ENCODE data around the gene QRSL1.

The QRSL1 gene

DNA sequence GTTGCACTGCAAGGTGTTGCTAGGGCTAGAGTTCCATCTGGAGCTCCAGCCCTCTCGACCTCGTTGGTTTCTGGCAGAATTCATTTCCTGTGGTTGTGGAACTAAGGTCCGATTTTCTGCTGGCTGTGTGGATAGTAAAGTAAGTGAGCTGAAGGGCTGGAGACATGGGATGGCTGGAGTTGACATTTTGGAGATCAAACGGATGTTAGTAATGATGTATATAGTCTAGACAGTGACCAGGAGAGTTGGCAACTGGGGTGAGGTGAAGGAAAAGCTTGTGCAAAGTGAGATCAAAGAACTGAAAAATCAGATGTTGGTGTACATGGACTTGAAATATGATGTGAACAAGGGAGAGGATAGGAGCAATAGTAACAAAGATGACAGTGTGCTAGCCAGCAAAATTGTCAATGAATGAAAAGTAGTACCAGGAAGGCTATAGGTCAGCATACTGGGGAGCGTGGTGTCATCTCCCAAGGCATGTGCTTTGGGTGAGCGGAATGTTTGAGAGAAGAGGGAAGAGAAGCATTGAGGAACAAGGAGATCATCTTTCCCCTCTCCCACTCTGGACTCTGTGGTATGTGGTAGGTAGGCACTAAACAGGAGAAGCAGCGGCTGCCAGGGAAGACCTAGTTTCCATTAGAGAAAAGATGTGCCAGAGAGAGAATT lies 7.8 kb downstream of the QRSL1 start:
- H3K4me1 Mint-ChIP-seq (ENCODE audit: low read depth), result peaks cover 12% of the 10 kb centered on the region
- H3K27ac Mint-ChIP-seq, result no peak overlapping the region
- no peaks in the 10 kb centered on the region for H3K9me3 Mint-ChIP-seq
- H3K4me3 Mint-ChIP-seq, result no peak overlapping the region
- peaks cover 3% of the 10 kb centered on the region for H3K36me3 Mint-ChIP-seq (ENCODE audit: low read depth)
- H3K27me3 Mint-ChIP-seq (ENCODE audit: low read depth), result no peaks in the 10 kb centered on the region

DNA sequence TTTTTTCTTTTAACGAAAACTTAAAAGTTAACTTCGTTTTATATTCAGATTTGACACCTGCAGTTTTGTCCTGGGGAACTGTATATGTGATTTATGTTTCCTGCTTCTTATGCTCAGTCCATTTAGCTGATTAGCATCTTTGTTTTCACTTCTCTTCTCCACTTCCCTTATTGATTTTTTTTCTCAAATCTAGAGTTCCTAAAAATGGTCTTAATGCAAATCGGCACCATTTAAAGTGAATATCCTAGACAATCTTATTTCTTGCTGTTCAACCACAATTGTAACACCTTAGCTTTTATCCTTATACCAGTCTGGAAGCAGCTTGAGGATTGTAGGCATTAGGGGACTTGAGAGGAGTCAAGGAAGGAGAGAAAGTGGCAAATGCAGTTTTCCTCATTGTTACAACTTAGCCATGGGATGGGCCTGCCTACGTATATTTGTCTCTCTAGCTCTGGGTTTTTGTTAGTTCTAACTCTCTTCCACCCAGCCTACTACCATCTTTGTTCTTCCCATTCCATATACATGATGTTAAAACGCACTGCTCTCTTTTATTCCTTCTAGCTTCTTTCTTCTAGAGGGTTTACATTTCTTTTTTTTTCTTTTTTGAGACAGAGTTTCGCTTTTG lies 8.5 kb downstream of the QRSL1 start:
- H3K27ac Mint-ChIP-seq, result no peak overlapping the region
- no peaks in the 10 kb centered on the region for H3K9me3 Mint-ChIP-seq
- H3K4me3 Mint-ChIP-seq, result no peak overlapping the region

DNA sequence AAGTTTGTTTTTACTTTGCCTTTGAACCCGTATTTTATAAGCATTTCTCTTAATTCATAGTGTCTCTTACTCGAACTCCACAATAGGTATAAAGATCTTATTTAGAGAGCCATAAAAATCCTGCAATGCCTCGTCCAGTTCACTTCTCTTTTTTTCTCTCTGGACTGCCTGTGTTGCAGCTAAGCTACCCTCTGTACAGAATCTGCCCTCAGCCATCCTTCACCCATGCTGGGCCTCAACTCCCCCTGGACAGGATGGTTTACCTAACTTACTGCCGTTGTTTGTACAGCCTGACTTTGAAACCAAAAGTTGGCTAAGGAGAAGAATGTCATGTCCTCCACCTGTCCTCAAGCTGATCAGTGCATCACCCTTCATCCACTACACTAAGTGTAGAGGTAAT lies 10.4 kb downstream of the QRSL1 start:
- no peaks in the 10 kb centered on the region for H3K27me3 Mint-ChIP-seq (ENCODE audit: low read depth)
- peaks cover 15% of the 10 kb centered on the region for H3K36me3 Mint-ChIP-seq (ENCODE audit: low read depth)
- no peak overlapping the region for H3K4me3 Mint-ChIP-seq
- peaks cover 12% of the 10 kb centered on the region for H3K4me1 Mint-ChIP-seq (ENCODE audit: low read depth)
- no peak overlapping the region for H3K27ac Mint-ChIP-seq
- H3K9me3 Mint-ChIP-seq, result no peaks in the 10 kb centered on the region

More for the DNA sequence above, 8.5 kb downstream of the QRSL1 start:
- Mint-ChIP-seq H3K4me1 (ENCODE audit: low read depth) (peaks cover 12% of the 10 kb centered on the region), H3K36me3 (ENCODE audit: low read depth) (peaks cover 7% of the 10 kb centered on the region), H3K27me3 (ENCODE audit: low read depth) (no peaks in the 10 kb centered on the region)

DNA sequence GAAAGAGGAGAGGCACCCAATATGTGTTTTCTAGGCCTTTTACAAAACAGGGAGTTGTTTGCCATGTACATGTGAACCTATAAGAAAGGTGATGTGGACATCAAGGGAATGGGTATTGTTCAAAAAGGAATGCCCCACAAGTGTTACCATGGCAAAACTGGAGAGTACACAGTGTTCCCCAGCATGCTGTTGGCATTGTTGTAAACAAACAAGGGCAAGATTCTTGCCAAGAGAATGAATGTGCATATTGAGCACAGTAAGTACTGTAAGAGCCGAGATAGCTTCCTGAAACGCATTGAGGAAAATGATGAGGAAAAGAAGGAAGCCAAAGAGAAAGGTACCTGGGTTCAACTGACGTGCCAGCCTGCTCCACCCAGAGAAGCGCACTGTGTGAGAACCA lies 13.1 kb downstream of the QRSL1 start:
- H3K27me3 Mint-ChIP-seq (ENCODE audit: low read depth), result no peaks in the 10 kb centered on the region
- H3K4me3 Mint-ChIP-seq, result no peak overlapping the region
- peaks cover 23% of the 10 kb centered on the region for H3K36me3 Mint-ChIP-seq (ENCODE audit: low read depth)
- no peaks in the 10 kb centered on the region for H3K9me3 Mint-ChIP-seq
- peaks cover 6% of the 10 kb centered on the region for H3K4me1 Mint-ChIP-seq (ENCODE audit: low read depth)
- H3K27ac Mint-ChIP-seq, result no peak overlapping the region

DNA sequence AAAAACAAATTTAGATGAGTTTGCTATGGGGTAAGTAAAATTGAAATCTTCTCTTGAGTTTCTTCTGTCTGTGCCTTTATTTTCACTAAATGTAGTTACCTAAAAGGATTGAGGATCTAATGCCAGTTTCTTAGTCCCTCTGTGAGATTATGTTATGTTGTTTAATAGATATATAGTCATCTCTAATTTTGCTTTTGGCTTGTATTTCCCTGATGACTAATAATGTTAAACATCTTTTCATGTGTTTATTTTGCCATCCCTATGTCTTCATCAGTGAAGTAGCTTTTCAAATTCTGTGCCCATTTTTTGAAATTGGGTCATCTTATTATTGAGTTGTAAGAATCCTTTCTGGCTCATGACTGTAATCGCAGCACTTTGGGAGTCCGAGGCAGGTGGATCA lies 13.7 kb downstream of the QRSL1 start:
- no peaks in the 10 kb centered on the region for H3K27me3 Mint-ChIP-seq (ENCODE audit: low read depth)
- no peak overlapping the region for H3K27ac Mint-ChIP-seq
- H3K36me3 Mint-ChIP-seq (ENCODE audit: low read depth), result peaks cover 23% of the 10 kb centered on the region
- peaks cover 4% of the 10 kb centered on the region for H3K4me1 Mint-ChIP-seq (ENCODE audit: low read depth)
- no peaks in the 10 kb centered on the region for H3K9me3 Mint-ChIP-seq
- H3K4me3 Mint-ChIP-seq, result no peak overlapping the region

DNA sequence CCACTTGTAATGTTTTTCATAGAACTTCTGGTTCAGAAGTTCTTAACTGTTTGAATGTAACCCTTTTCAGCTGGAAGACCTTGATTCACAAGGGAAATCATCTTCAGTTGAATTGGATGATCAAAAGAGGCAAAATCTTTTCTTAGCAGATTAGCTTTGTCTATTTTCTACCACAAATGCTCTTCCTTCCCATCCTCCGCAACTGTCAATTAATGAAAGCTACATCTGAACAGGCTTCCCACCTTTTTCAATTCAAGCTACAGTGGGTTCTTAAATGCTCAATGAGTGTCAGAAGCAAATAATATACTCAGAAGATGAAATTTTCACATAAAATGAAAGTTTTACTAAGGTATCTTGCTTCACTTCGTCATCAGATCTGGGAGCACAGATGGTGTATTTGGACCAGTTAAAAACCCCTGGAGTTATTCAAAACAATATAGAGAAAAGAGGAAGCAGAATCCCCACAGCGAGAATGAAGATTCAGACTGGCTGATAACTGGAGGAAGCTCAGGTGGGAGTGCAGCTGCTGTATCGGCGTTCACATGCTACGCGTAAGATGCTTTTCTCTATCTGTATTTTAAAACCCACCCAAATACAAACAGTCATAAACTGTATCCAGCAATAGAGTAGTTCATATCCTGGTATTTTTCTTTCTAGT lies 19.4 kb downstream of the QRSL1 start:
- peaks cover 24% of the 10 kb centered on the region for H3K36me3 Mint-ChIP-seq (ENCODE audit: low read depth)
- no peaks in the 10 kb centered on the region for H3K27me3 Mint-ChIP-seq (ENCODE audit: low read depth)
- no peaks in the 10 kb centered on the region for H3K4me1 Mint-ChIP-seq (ENCODE audit: low read depth)
- H3K27ac Mint-ChIP-seq, result no peak overlapping the region
- no peaks in the 10 kb centered on the region for H3K9me3 Mint-ChIP-seq
- no peak overlapping the region for H3K4me3 Mint-ChIP-seq

DNA sequence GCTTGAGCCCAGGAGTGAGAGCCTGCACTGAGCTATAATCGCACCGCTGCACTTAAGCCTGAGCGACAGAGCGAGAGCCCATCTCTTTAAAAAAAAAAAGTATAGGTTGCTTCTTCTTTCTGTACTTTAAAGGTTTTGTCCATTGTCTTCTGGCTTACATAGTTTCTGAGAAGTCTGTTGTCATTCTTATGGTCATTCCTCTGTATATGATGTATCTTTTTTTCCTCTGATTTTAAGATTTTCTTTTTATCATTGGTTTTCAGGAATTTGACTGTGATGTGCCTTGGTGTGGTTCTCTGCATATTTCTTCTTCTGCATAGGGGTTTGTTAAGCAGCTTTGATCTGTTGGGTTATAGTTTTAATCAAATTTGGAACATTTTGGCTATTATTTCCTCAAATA lies 29.1 kb downstream of the QRSL1 start:
- Mint-ChIP-seq H3K27ac (no peak overlapping the region), H3K4me3 (no peak overlapping the region)

DNA sequence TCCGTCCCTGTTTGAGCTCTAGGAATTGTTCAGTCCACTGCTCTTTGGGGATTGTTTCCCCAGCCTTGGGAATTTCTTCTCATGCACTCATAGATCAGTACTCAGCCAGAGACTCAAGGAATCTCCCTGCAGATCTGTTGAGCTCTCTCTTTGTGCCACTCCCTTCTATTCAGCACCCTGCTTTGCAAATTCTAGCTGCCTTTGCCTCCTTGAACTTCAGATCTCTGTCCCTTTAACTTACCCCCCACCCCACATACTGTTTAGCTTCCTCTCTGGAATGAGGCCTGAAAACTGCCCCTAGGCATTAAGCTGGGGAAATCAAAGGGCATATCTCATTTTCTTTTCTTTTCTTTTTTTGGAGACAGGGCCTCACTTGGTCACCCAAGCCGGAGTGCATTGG lies 30.5 kb downstream of the QRSL1 start:
- peaks cover 10% of the 10 kb centered on the region for H3K9me3 Mint-ChIP-seq
- no peaks in the 10 kb centered on the region for H3K27me3 Mint-ChIP-seq (ENCODE audit: low read depth)
- H3K36me3 Mint-ChIP-seq (ENCODE audit: low read depth), result peaks cover 59% of the 10 kb centered on the region
- H3K27ac Mint-ChIP-seq, result no peak overlapping the region
- peaks cover 1% of the 10 kb centered on the region for H3K4me1 Mint-ChIP-seq (ENCODE audit: low read depth)
- H3K4me3 Mint-ChIP-seq, result no peak overlapping the region

More for the DNA sequence above, 29.1 kb downstream of the QRSL1 start:
- no peaks in the 10 kb centered on the region for H3K4me1 Mint-ChIP-seq (ENCODE audit: low read depth)
- no peaks in the 10 kb centered on the region for H3K27me3 Mint-ChIP-seq (ENCODE audit: low read depth)
- H3K9me3 Mint-ChIP-seq, result peaks cover 10% of the 10 kb centered on the region
- peaks cover 62% of the 10 kb centered on the region for H3K36me3 Mint-ChIP-seq (ENCODE audit: low read depth)

DNA sequence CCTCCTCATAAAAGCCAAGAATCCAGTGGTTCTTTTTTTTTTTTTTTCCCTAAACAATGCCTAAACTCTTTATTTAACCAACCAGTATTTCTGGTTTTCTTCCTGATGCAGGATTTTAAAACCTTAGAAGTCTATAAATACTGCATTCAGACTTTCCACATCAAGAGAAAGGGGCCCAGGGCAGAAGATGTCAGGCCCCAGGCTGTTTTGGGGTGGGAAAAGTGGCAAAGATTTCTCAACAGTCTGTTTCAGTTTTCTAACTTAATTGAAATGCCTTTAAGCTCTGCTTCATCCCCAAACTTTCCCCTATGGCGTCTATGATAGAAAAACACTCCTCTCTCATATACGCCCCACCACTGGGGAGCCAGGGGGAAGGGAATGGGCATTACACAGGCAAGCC lies 33.1 kb downstream of the QRSL1 start:
- no peaks in the 10 kb centered on the region for H3K27me3 Mint-ChIP-seq (ENCODE audit: low read depth)
- peaks cover 1% of the 10 kb centered on the region for H3K4me1 Mint-ChIP-seq (ENCODE audit: low read depth)
- H3K4me3 Mint-ChIP-seq, result no peak overlapping the region
- H3K27ac Mint-ChIP-seq, result no peak overlapping the region
- H3K36me3 Mint-ChIP-seq (ENCODE audit: low read depth), result peaks cover 45% of the 10 kb centered on the region
- peaks cover 10% of the 10 kb centered on the region for H3K9me3 Mint-ChIP-seq

DNA sequence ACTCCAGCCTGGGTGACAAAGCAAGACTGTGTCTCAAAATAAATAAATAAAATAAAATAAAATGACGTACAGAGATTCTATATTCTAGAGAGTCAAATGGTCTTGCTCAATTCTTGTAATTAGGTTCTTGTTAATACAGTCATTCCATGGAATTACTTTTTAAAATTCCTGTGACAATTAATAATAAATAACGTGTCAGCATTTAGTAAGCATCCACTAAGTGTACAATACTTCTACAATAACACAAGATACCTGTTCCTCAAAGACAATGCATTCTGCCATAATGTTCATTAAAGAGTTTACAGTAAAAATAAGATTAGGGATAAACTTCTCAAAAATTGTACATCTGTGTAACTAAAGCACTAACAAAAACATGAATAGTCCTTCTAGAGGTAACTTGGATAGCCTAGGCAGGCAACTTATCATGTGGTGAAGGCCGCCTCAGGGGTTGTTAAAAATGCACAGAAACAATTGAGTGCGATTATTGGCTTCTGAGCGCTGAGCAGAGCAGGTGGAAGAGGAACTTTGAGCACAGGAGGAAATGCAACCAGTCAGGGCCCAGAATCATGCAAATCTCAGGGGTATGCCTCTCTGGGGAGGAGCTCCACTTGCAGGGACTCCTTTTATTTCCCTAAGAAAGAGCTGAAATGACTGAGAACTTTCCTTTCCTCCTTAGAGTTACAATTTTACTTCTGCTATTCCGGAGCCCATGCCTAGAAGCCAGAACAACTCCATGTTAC lies 37.1 kb downstream of the QRSL1 start:
- no peak overlapping the region for H3K4me3 Mint-ChIP-seq
- H3K36me3 Mint-ChIP-seq (ENCODE audit: low read depth), result peaks cover 13% of the 10 kb centered on the region
- peaks cover 1% of the 10 kb centered on the region for H3K4me1 Mint-ChIP-seq (ENCODE audit: low read depth)
- H3K27me3 Mint-ChIP-seq (ENCODE audit: low read depth), result no peaks in the 10 kb centered on the region
- no peaks in the 10 kb centered on the region for H3K9me3 Mint-ChIP-seq
- no peak overlapping the region for H3K27ac Mint-ChIP-seq

DNA sequence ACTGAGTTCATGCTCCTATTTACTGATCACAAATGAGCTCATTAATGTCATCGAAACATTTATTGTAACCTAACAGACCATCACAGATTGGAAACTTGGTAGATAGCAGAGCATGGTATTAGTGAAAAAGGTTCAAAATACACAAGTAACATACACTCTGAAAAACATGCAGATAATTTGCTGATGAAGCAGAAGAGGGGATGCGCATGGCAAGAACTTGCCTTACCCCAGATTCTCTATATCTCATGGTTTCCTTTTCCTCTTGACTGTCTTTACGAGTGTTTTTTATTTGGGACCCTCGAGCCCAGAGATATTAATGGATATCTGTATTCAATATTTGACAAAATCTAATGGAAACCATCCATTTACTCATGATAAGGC lies 37.6 kb downstream of the QRSL1 start:
- H3K27me3 Mint-ChIP-seq (ENCODE audit: low read depth), result no peaks in the 10 kb centered on the region
- no peak overlapping the region for H3K4me3 Mint-ChIP-seq
- H3K4me1 Mint-ChIP-seq (ENCODE audit: low read depth), result peaks cover 1% of the 10 kb centered on the region
- H3K27ac Mint-ChIP-seq, result no peak overlapping the region
- H3K9me3 Mint-ChIP-seq, result no peaks in the 10 kb centered on the region
- peaks cover 11% of the 10 kb centered on the region for H3K36me3 Mint-ChIP-seq (ENCODE audit: low read depth)

DNA sequence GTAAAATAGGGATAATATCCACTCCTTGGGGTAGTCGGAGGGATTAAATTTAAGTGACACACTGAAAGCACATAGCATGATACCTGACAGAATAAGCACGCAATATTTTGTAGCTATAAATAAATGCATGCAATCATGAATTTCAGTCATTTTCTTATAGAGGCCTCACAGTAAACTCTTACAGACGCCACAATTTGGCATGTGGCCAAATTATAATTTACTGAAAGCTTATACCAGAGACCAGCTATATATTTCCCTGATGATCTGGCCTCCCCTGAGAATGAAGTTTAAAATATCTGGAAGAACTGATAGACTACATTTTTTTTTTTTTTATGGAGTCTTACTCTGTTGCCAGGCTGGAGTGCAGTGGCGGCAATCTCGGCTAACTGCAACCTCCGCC lies 40.9 kb downstream of the QRSL1 start:
- Mint-ChIP-seq H3K27me3 (ENCODE audit: low read depth) (no peaks in the 10 kb centered on the region), H3K9me3 (no peaks in the 10 kb centered on the region), H3K4me3 (no peak overlapping the region), H3K27ac (no peak overlapping the region), H3K36me3 (ENCODE audit: low read depth) (peaks cover 3% of the 10 kb centered on the region), H3K4me1 (ENCODE audit: low read depth) (no peaks in the 10 kb centered on the region)

GRCh38 chr6:106671651-106672050 lies 42.3 kb downstream of the QRSL1 start:
- Mint-ChIP-seq H3K4me3 (no peak overlapping the region), H3K4me1 (ENCODE audit: low read depth) (no peaks in the 10 kb centered on the region), H3K27me3 (ENCODE audit: low read depth) (no peaks in the 10 kb centered on the region), H3K27ac (no peak overlapping the region), H3K9me3 (no peaks in the 10 kb centered on the region), H3K36me3 (ENCODE audit: low read depth) (no peaks in the 10 kb centered on the region)

DNA sequence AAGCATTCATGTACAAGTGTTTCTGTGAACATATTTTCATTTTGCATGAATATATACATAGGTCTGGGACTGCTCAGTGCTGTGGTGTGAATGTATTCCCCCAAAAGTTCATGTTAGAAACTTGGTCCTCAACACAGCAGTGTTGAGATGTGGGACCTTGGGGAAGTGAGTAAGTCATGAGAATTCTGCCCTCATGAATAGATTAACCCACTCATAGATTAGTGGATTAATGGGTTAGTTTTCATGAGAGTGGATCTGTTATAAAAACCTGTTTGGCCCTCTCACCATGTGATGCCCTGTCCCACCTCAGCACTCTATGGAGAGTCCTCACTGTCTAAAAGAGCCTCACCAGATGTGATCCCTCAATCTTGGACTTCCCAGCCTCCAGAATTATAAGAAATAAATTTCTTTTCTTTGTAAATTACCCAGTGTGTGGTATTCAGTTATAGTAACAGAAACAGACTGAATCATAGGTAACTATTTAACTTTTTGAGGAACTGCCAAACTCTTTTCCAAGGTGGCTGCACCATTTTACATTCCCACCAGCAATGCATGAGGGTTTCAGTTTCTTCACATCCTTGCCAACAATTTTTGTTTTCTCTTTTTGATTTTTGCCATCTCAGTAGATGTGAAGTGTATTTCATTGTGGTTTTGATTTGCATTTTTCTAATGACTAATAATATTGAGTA lies 45.3 kb downstream of the QRSL1 start:
- H3K27ac Mint-ChIP-seq, result no peak overlapping the region
- no peaks in the 10 kb centered on the region for H3K9me3 Mint-ChIP-seq
- H3K4me1 Mint-ChIP-seq (ENCODE audit: low read depth), result no peaks in the 10 kb centered on the region
- H3K36me3 Mint-ChIP-seq (ENCODE audit: low read depth), result no peaks in the 10 kb centered on the region
- no peaks in the 10 kb centered on the region for H3K27me3 Mint-ChIP-seq (ENCODE audit: low read depth)
- H3K4me3 Mint-ChIP-seq, result no peak overlapping the region

Measured in T-helper 1 cell treated with Interleukin-12 subunit alpha and Interleukin-12 subunit beta and Interleukin-4 antibody, amounts not matched to agents 30 μg/mL and 1 μg/mL, for 36 hours (primary cell).